GM19372 (cell line): ENCODE results near the gene BRD3OS.
"Not testable (repeated sequence)": the region's sequence is repeated elsewhere in the genome, so short reads cannot be mapped to it uniquely, and the experiment has no call there.

Source experiments
- ATAC-seq: cut with Tn5 transposase; IDR thresholded peaks from one replicate; pipeline ENCODE4 v1.9.1; 2021; ENCODE audit warnings: mild to moderate bottlenecking, low read depth, moderate library complexity; ENCODE audit not compliant: unreplicated experiment

Gene BRD3OS

DNA sequence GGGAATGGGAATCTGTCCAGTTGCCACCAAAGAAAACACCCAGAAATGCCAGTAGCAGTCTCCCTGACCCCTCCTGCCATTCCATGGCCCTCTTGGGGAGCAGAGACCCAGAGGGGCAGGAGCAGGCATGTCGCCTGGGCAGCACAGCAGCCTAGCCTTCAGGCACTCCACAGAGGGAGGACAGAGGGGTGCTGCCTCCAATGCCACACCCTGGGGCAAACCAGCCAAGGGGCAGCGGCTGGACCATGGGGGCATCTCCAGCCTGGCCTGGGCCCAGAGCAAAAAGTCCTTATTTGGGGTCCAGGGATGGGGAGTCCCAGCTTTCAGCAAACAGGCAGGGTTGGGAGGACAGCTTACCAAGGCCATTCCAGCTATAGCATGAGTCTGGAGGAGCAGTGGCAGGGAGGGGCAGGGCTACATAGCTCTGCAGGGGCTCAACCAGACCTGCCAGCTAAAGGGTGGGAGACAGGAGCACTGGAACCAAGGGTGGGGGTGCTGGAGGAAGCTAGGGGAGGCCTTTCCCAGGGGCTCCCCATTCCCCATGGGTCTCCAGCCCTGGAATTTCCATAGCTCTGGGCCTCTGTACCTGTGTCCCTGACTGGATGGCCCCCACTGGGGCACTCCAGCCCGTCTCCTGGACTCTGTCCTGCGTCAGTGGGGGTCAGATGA is 35.9 kb downstream of the BRD3OS start:
- no peak for ATAC-seq

GRCh38 chr9:134061688-134062371 is 36.5 kb downstream of the BRD3OS start:
- no peak for ATAC-seq

GRCh38 chr9:134062461-134063087 is 37.3 kb downstream of the BRD3OS start:
- no peak for ATAC-seq

DNA sequence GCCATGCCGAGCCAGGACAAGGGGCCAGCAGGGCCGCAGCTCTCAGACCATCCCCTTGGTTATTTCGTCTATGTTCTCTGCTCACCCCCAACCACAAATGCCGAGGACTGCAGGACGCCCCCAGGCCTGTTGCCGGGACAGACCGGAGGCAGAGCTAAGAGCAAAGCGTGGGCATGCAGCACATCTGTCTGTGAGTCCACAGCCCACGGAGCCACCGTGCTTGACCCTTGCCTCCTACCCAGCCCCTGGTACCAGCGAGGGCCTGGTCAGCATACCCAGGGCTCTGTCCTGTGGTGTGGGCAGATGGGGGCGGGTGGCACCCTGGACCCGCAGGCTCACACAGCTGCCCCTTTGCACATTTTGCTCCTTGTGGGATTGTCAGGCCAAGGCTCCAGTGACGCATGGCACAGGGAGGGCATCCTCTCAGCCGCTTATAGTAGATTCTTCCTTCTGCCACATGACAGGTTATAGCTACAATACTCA is 37.8 kb downstream of the BRD3OS start:
- ATAC-seq: no peak

- no peak for ATAC-seq
Measured at GRCh38 chr9:134063571-134064450, 38.5 kb downstream of the BRD3OS start.

DNA sequence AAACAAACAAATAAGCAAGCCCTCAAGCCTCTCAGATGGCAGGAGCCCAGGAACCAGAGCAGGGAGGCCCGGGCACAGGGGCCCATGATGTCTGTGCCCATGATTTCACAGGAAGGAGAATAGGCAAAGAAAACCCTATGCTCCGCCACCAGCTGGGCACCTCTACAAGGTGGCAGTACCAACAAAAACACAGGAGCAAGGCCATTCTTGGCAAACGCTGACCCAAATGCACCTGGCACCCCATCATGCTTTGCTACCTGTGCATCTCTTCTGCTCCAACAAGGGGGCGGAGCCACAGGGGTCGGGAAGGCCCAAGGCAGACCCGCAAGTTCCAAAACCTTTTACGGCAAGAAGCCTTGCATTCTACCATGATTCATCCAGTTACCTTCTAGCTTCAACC is 39.4 kb downstream of the BRD3OS start:
- no peak for ATAC-seq

- no peak for ATAC-seq
Measured at GRCh38 chr9:134065612-134066419, 40.5 kb downstream of the BRD3OS start.

- ATAC-seq: no peak
Measured at GRCh38 chr9:134066526-134066912, 41.2 kb downstream of the BRD3OS start.

- peak; percentile 11 for ATAC-seq
Measured at GRCh38 chr9:134066913-134067851, 41.9 kb downstream of the BRD3OS start.

DNA sequence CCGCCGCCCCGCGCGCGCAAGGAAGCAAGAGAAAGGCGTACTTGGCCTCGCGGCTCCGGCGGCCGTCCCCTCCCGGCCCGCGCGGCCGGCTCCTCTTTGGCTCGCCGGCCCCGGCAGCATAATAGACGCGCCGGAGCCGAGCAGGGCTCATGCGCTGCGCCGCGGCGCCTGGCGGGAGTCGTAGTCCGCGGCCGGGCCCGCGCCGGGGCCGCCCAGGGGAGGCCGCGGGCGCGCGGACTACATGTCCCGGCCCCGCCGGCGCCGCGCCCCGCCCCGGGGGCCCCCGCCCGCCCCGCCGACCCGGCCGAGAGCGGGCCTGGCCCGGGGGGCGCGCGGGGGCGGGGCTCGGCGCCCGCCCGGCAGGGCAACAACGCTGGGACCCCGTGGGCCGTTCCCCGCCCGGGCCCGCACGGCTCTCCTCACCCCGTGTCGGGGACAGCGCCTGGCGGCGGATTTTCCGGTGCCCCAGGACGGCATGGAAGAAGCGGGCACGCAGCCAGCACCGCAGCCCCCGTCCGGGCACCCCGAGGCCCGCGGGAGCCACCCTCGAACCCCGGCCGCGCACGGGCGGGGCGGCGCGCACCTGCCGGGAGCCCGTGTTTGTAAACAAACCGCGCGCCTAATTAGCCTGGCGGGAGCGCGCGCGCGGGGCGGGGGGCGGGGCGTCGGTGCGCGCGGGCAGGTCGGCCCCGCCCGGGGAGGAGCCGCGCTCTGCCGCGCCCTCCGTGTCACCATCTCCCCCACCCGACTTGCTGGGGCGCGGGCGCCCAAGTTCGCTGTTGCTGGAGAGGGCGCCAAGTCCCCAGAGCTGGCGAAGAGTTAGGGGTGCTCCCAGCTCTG is 42.8 kb downstream of the BRD3OS start, which contains the start of gene BRD3:
BRD3 (minus strand) TSS at position 123 of the 840 bp plus-strand sequence. CDS start 14,549 bp downstream, outside the sequence.
- peak; percentile 71 for ATAC-seq

GRCh38 chr9:134068744-134069479 is 43.6 kb downstream of the BRD3OS start:
- no peak for ATAC-seq

DNA sequence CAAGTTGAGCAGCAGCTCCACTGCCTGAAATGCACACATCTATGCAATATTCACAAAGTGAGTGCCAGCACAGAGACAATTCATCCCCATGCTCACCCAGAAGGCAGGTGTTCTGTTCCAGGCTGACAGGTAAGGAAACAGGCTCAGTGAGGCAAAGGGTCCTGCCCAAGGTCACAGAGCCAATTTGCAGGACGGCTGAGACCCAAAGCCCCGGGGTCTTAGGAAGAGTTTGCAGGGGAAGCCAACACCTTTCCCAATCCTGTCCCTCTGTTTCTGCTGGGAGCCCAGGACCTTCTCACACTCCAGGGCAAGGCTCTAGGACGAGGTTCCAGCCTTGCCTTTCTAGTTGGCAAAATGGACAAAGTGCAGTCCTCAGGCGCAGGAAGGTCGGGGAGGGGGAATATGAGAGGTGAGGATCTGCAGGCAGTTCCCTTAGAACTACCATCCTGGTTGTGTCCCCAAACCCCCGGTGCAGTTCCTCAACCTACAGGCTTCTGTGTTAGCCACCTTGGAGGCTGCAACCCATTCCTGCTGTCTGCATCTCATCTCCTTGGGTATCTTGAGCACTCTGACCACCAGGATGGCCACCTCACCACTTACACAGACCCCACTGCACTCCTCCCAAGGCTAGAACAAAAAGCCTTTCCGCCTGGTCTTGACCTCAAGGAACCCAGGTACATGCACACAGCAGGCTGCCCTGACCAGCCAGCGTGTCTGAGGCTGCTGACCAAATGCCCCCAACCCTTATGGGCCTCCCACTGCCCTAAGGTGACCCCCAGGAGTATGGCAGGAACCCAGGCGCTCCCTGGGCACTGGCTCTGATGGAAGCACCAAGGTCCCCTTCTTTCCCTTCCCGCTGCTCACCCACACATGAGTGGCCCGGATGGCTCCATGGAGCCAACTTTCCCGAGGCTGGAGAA is 44.5 kb downstream of the BRD3OS start:
- ATAC-seq: no peak

- ATAC-seq: no peak
Measured at GRCh38 chr9:134071149-134071548, 45.9 kb downstream of the BRD3OS start.

GRCh38 chr9:134072683-134073082 is 47.4 kb downstream of the BRD3OS start:
- not testable (repeated sequence) for ATAC-seq

DNA sequence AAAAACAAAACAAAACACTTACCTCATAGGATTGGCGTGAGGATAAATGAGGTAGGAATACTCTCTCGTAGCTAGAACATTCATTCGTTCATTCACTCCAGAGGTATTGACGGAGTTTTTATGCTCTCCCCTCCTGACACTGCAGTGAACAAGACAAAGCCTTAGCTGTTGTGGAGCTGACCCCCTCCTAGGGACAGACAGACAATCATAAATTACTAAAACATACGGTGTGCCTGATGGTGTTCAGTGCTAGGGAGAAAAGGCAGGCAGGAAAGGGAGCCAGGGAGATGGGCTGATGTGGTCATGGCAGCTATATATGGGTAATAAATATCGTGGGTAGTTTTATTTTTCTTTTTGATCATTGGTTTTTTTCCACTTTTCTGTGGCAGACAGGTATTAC is 48.2 kb downstream of the BRD3OS start:
- ATAC-seq: no peak

- not testable (repeated sequence) for ATAC-seq
Measured at GRCh38 chr9:134075689-134076088, 50.4 kb downstream of the BRD3OS start.
